Heart right ventricle (tissue), 16 donors: Measurements from ENCODE around the gene OS9. TPM values are rescaled to one million over a fixed set of nuclear protein-coding genes. Genes with fewer than 3 reads are reported as not detected.
"Not testable (repeated sequence)": the region's sequence is repeated elsewhere in the genome, so short reads cannot be mapped to it uniquely, and the experiment has no call there.

Source experiments
- ATAC-seq, 8 donors: fragments of 200-7000 bp; cut with Tn5 transposase; one replicate each; pipeline ENCODE4 v1.9.1; 2020; ENCODE audit warnings: mild to moderate bottlenecking in 8 of 8, moderate library complexity in 8 of 8, moderate number of reproducible peaks in 1 of 8
- DNase-seq, 2 donors: peaks; one replicate each; pipeline ENCODE4 v3.0.0-alpha.2; 2020
- H3K27ac ChIP-seq, 10 donors: fragments of 200-600 bp; sonication (generic) in 2 of 10; one replicate each; pipeline versions ENCODE4 v1.5.0 to v1.8.0; 2020 to 2022; ENCODE audit warnings: mild to moderate bottlenecking in 3 of 10
- H3K27me3 ChIP-seq, 7 donors: fragments of 200-600 bp; one replicate each; pipeline ENCODE4 v1.8.0; 2021 to 2022; ENCODE audit warnings: mild to moderate bottlenecking in 2 of 7
- H3K36me3 ChIP-seq, 9 donors: fragments of 200-600 bp; sonication (generic) in 1 of 9; one replicate each; pipeline versions ENCODE4 v1.5.0 to v1.8.0; 2020 to 2022; ENCODE audit warnings: mild to moderate bottlenecking in 2 of 9
- H3K4me1 ChIP-seq, 9 donors: fragments of 200-600 bp; sonication (generic) in 1 of 9; one replicate each; pipeline versions ENCODE4 v1.5.0 to v1.8.0; 2020 to 2022; ENCODE audit warnings: mild to moderate bottlenecking in 4 of 9
- H3K4me3 ChIP-seq, 10 donors: fragments of 200-600 bp; sonication (generic) in 2 of 10; one replicate each; pipeline versions ENCODE4 v1.5.0 to v1.8.0; 2020 to 2022; ENCODE audit warnings: mild to moderate bottlenecking in 7 of 10, moderate library complexity in 2 of 10
- H3K9me3 ChIP-seq, 11 donors: fragments of 200-600 bp in 10 of 11; sonication (generic) in 2 of 11; one replicate each; pipeline versions ENCODE4 v1.5.0 to v1.8.0; 2013 to 2022; ENCODE audit warnings: mild to moderate bottlenecking in 2 of 11, control low read depth in 1 of 11, moderate library complexity in 1 of 11
- CTCF ChIP-seq, 9 donors: fragments of 200-600 bp; sonication (generic) in 2 of 9; IDR thresholded peaks; one replicate each; pipeline versions ENCODE4 v1.5.0 to v1.8.0; 2021 to 2022; ENCODE audit warnings: antibody characterized with exemption in 9 of 9, mild to moderate bottlenecking in 5 of 9, moderate library complexity in 1 of 9
- WGBS, 2 donors: extraction: QIAGEN DNeasy Blood & Tissue Kit; methylation state at CpG; one replicate each; pipeline ENCODE4 v1.1.7; 2013; ENCODE audit warnings: inconsistent platforms in 1 of 2; 5-methylcytosine and 5-hydroxymethylcytosine counted together
- intact Hi-C, 10 donors: fragments of 100-400 bp; cut with DNase I; formaldehyde crosslinking; loops; one replicate each; pipeline versions ENCODE4 v1.11.1 to v1.14.2; 2022
- polyA plus RNA-seq, 2 donors: library from polyadenylated mRNA; stranded (reverse); fragments of 200-250 nt; gene quantifications; one replicate each; pipeline ENCODE4 v1.2.3, GENCODE V29; 2013
- total RNA-seq, 10 donors: library from RNA; stranded (reverse); fragmentation: NEBNext Ultra II Directional in 3 of 10; extraction: Animal tissue kit (Norgen Biotek cat#: 25700) in 3 of 10; gene quantifications; one replicate each; pipeline versions ENCODE4 v1.2.1 to v1.2.4, GENCODE V29; 2021 to 2023
- donor health status: Arrhythmogenic right ventricular cardiomyopathy.
- donor health status: ischemic (EF 13 %, LVEDD 7.1; RV severe dilation, severe dysfunction).
- donor health status: healthy with polysubstance abuse.
- donor health status: DM: no; HTN: yes; CAD: no.
- donor health status: DM: no; HTN: no; CAD: no.
- donor health status: ischemic (EF 25% LVEDD 6.9; RV normal size, moderate dysfunction).
- donor health status: ischemic (EF 25% LVEDD 5.7; RV mildly dilated, moderate dysfunction).
- donor health status: healthy.
- donor health status: DM: yes; HTN: yes; CAD: no.
- donor health status: Ischemic cardiomyopathy.
- donor health status: ischemic (EF 35%, LVEDD 5.7; RV mildly dilated, moderate dysfunction).
- donor health status: nonischemic (EF 11% LVEDD 7.7; RV severe dilation, severe dysfunction).
- donor health status: DM: yes; HTN: yes; CAD: no.
- donor health status: PGD.
- donor health status: ischemic (EF 29% LVEDD 5.4; RV normal size, mild dysfunction).
- donor health status: nonischemic (EF 23%, LVEDD 6.1; RV moderate dilation, normal function).

The OS9 gene
- total and polyA plus RNA-seq, 12 donors, result 84.9 to 181 (median 113) TPM

- Histone ChIP-seq H3K36me3 (no peaks in the 10 kb centered on the region), H3K27ac (no peak overlapping the region), H3K27me3 (peaks cover 0 to 21% (median 0%) of the 10 kb centered on the region in 7 donors), H3K4me3 (no peak overlapping the region), H3K9me3 (peaks cover 0 to 10% (median 0%) of the 10 kb centered on the region in 11 donors), H3K4me1 (no peaks in the 10 kb centered on the region)
- WGBS, 2 donors, result 81 to 84% methylated on average over 23 of the region's 23 CpGs
- no peak for TF ChIP-seq CTCF (IDR thresholded peaks at IDR 0.05)
- ATAC-seq (no peak), DNase-seq (no peak)
- intact Hi-C loops, result no loop called here
Observed at GRCh38 chr12:57655541-57656240, 38.2 kb upstream of the OS9 start.

GRCh38 chr12:57656408-57656807, 37.5 kb upstream of the OS9 start:
- peaks cover 0 to 21% (median 0%) of the 10 kb centered on the region in 7 donors for H3K27me3 ChIP-seq
- H3K4me1 ChIP-seq, DNase-seq, H3K9me3 ChIP-seq, H3K27ac ChIP-seq, H3K36me3 ChIP-seq, intact Hi-C loops, H3K4me3 ChIP-seq, ATAC-seq: not testable (repeated sequence)
- WGBS, 2 donors, result 82 to 86% methylated on average over 4 of the region's 4 CpGs

- no peak for ATAC-seq
- no peak for DNase-seq
- Histone ChIP-seq H3K4me3 (no peak overlapping the region), H3K27me3 (peaks cover 0 to 21% (median 0%) of the 10 kb centered on the region in 7 donors), H3K4me1 (no peaks in the 10 kb centered on the region), H3K27ac (no peak overlapping the region), H3K9me3 (peaks cover 0 to 10% (median 0%) of the 10 kb centered on the region in 11 donors), H3K36me3 (no peaks in the 10 kb centered on the region)
- TF ChIP-seq CTCF (IDR thresholded peaks at IDR 0.05), result no peak
- intact Hi-C loops, result no loop called here
- 49 to 56% methylated on average over 3 of the region's 3 CpGs for WGBS, 2 donors
Observed at GRCh38 chr12:57657744-57658143, 36.2 kb upstream of the OS9 start.

- H3K36me3 ChIP-seq, result no peaks in the 10 kb centered on the region
- WGBS, 2 donors, result 44 to 49% methylated on average over 3 of the region's 3 CpGs
- no peak overlapping the region for H3K4me3 ChIP-seq
- H3K27me3 ChIP-seq, result peaks cover 0 to 16% (median 0%) of the 10 kb centered on the region in 7 donors
- no peak for TF ChIP-seq CTCF (IDR thresholded peaks at IDR 0.05)
- intact Hi-C loops, result no loop called here
- peaks cover 0 to 4% (median 0%) of the 10 kb centered on the region in 11 donors for H3K9me3 ChIP-seq
- no peak for ATAC-seq
- DNase-seq, result no peak
- no peaks in the 10 kb centered on the region for H3K4me1 ChIP-seq
- H3K27ac ChIP-seq, result no peak overlapping the region
Observed at GRCh38 chr12:57658890-57659289, 35.0 kb upstream of the OS9 start.

- DNase-seq, result no peak
- 79 to 80% methylated on average over 4 of the region's 4 CpGs for WGBS, 2 donors
- Histone ChIP-seq H3K4me1 (no peaks in the 10 kb centered on the region), H3K27ac (no peak overlapping the region), H3K27me3 (peaks cover 0 to 12% (median 0%) of the 10 kb centered on the region in 7 donors), H3K4me3 (no peak overlapping the region), H3K36me3 (no peaks in the 10 kb centered on the region), H3K9me3 (peaks cover 0 to 3% (median 0%) of the 10 kb centered on the region in 11 donors)
- ATAC-seq, result no peak
- intact Hi-C loops, result no loop called here
- TF ChIP-seq CTCF (IDR thresholded peaks at IDR 0.05), result no peak
Observed at GRCh38 chr12:57661376-57661775, 32.6 kb upstream of the OS9 start.

GRCh38 chr12:57665066-57665820, 28.7 kb upstream of the OS9 start:
- H3K4me3 ChIP-seq, DNase-seq, H3K36me3 ChIP-seq, H3K27me3 ChIP-seq, H3K9me3 ChIP-seq, H3K4me1 ChIP-seq, ATAC-seq, H3K27ac ChIP-seq, intact Hi-C loops: not testable (repeated sequence)
- 85 to 87% methylated on average over 33 to 34 of the region's 34 CpGs for WGBS, 2 donors
